SU-DHL-6 (cell line): ENCODE measurements around the gene SNED1.

Experiments used
- CTCF ChIP-seq: fragments of 200-600 bp; sonication (generic); IDR thresholded peaks from one replicate; pipeline ENCODE4 v1.5.1; 2017; ENCODE audit warnings: antibody characterized with exemption, mild to moderate bottlenecking, low read length, moderate library complexity; ENCODE audit not compliant: insufficient read depth, poor library complexity, severe bottlenecking
- EZH2phosphoT487 ChIP-seq: fragments of 200-600 bp; sonication (generic), shearing (Covaris generic); conservative IDR thresholded peaks from 2 replicates; pipeline ENCODE4 v1.6.1; 2018; ENCODE audit warnings: mild to moderate bottlenecking, antibody characterized with exemption, low read length, moderate library complexity, mixed read lengths

- TF ChIP-seq CTCF (no peak), EZH2phosphoT487 (no peak)
These were observed 112.4 kb downstream of the SNED1 start for GRCh38 chr2:241110607-241111439.
